ENCODE data around the gene PGAM5.
"Not testable (repeated sequence)": the region's sequence is repeated elsewhere in the genome, so short reads cannot be mapped to it uniquely, and the experiment has no call there.

The PGAM5 gene

DNA sequence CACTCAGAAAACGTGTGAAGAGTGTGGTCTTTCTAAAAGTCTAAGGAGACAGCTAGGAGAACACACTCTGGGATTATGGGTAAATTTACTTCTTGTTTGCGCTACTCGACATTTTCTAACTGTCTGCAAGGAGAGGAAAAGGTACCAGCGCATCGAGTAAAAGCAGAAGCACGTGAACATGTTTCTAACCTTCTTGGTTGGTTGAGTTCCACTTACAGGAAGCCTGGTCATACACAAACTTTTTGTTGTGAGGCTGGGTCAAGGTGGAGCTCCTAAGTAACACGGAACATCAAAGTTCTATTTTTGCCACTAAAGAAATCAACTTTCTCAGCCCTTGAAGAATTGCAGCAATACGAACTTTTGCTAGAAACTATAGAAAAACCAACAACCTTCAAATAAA is 31.0 kb downstream of the PGAM5 start:
- DNase-seq (ENCODE audit: extremely low read depth in 1 of 2, low read depth in 1 of 2) = no peak

DNA sequence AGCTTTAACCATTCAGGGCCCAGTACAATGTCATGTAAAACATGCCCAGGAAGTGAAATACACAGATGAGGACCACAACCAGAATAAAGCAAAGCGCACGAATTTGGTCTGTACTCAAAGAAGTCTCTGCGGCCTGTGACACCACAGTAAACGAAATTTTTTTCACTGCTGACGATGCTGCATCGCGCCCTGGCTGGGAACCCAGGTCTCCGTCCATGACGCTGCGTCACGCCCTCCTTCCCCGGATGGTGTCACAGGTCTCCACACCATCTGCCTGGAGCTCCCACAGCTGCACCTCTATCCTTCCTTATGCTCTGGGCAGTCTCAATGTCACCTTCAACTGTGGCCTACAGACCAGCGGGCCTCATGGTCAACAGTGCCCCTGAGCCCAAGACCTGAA is 33.2 kb downstream of the PGAM5 start:
- DNase-seq (ENCODE audit: extremely low read depth in 1 of 2, low read depth in 1 of 2) = no peak

DNA sequence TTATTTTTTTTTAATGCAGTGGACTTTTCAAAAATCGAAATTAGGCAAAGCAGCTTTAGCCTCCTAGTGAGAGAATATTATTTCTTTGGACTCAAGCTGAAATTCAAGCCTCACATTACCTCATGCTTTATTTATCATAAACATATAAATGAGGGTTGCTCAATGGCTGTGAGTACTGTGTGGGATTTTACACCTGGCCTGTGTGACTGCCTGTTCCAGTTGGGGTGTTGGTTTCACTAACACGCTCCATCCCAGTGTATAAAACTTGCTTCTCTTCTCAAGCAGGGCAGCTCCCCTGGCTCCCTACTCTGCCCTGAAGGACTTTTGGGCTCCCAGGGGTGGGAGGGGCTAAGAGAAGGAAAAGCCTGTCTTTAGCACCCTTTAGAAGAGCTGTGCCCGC is 36.0 kb downstream of the PGAM5 start:
- no peak for DNase-seq (ENCODE audit: extremely low read depth in 1 of 2, low read depth in 1 of 2)

DNA sequence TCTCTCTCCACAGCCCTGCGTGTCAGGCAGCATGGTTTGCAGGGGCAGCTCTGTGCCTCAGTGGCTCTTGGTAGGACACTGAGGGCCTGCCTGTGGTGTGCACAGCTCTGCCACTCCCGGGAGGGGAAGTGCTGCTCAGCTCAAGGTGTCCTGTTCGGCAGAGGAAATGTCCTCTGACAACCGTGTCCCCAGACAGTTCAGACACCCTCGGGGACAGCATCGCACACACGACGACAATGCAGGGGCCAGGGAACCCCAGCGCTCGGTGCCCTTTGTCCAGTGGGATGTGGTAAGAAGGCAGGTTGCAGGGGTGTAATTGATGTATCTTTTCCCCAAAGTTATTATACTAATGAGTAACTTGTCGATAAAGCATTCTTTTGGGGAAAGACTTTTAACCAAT is 36.8 kb downstream of the PGAM5 start:
- no peak for DNase-seq (ENCODE audit: extremely low read depth in 1 of 2, low read depth in 1 of 2)

DNA sequence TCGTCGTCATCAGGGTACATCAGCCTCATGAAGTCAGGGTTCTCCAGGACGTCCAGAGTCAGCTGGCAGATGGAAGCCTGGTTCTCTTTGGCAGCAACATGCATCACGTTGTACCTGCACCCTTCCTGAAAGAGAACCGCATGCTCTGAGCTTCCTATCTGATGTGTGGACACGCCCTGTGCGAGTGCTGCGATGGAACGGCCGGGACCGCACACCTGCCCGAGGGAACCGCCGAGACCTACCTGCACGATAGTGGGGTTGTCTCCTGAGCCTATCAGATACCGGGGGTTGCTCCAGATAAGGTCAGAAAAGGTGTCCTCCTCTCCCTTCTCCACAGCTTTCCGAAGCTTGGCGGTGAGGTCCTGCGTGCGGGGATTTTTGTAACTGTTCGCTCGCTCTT is 37.3 kb downstream of the PGAM5 start:
- no peak for DNase-seq (ENCODE audit: extremely low read depth in 1 of 2, low read depth in 1 of 2)

DNA sequence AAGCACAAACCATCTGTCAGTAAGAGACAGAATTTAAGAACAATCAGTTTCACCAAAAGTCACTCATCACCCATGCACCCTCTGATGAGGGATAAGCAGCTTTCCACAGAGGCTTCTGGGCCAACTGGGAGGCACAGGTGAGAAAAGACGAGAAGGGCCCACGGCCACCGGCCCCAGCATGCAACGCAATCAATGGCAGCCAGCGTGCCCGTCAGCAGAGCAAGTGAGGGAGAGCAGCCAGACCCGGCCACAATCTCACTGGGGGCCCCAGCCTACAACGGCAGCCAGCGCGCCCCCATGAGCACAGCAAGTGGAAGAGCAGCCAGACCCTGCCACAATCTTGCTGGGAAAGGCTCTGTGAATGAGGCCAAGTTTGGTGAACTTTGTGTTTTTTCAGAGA is 37.7 kb downstream of the PGAM5 start:
- DNase-seq (ENCODE audit: extremely low read depth in 1 of 2, low read depth in 1 of 2) = no peak

DNA sequence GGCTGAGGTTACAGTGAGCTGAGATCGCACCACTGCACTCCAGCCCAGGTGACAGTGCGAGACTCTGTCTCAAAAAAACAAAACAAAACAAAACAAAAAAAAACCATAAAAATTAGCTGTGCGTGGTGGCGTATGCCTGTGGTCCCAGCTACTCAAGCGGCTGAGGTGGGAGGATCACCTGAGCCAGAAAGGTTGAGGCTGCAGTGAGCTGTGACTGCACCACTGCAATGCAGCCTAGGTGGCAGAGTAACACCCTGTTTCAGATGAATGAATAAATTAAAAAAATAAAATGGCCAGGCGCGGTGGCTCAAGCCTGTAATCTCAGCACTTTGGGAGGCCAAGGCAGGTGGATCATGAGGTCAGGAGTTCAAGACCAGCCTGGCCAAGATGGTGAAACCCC is 43.0 kb downstream of the PGAM5 start:
- DNase-seq (ENCODE audit: extremely low read depth in 1 of 2, low read depth in 1 of 2) = not testable (repeated sequence)

DNA sequence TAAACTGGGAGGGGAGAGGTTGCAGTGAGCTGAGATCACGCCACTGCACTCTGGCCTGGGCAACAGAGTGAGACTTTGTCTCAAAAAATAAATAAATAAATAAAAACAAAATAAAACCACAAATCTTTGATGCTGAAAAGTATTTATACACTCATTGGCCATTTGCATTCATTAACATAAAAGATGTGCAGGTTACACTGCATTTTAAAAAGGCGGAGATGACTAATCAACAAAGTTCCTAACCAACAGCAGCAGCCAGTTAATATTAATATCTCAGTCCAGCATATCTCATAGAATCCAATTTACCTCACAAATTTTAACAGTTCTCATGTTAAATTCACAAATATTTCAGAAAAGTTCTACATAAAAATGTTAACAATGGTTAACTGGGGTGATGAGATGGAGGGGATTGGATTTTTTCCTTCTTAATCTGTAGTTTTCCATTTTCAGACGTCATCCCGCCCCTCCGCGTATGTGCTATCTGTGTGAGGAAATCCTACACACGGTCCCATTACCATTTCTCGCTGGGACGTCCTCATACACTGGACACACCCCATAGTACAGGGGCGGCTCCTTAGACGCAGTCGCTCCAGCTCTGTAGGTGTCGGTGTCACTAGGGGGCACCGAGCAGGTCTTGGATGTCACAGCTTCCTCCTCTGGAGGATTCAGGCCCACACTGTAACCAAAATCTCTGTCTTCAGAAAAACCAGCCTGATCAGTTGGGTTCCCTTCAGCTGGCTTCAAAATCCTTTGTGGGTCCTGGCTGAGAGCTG is 43.7 kb downstream of the PGAM5 start:
- no peak for DNase-seq (ENCODE audit: extremely low read depth in 1 of 2, low read depth in 1 of 2)

DNA sequence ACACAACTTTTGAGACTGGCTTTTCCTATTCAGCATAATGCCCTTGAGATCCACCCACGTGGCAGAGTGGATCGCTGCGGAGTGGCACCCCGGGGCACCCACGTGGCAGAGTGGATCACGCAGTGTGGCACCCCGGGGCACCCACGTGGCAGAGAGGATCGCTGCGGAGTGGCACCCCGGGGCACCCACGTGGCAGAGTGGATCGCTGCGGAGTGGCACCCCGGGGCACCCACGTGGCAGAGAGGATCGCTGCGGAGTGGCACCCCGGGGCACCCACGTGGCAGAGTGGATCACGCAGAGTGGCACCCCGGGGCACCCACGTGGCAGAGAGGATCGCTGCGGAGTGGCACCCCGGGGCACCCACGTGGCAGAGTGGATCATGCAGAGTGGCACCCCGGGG is 48.2 kb downstream of the PGAM5 start:
- not testable (repeated sequence) for DNase-seq (ENCODE audit: extremely low read depth in 1 of 2, low read depth in 1 of 2)

DNA sequence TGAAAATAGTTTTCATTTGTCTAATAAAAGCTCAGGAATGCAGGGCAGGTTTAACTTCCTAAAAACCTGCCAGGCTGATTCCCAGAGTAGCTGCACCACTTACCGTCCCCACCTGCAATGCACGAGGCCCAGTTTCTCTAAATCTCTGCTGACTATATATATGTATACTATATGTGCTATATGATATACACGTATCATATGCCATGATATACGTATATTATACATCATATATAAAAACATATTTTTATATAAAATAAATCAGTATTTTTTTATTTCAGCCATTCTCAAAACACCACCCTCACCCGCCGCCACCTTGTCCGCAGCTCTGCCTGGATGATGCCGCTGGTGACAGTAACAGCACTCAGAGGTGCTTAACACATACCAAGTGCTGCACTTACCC is 48.7 kb downstream of the PGAM5 start:
- no peak for DNase-seq (ENCODE audit: extremely low read depth in 1 of 2, low read depth in 1 of 2)

DNA sequence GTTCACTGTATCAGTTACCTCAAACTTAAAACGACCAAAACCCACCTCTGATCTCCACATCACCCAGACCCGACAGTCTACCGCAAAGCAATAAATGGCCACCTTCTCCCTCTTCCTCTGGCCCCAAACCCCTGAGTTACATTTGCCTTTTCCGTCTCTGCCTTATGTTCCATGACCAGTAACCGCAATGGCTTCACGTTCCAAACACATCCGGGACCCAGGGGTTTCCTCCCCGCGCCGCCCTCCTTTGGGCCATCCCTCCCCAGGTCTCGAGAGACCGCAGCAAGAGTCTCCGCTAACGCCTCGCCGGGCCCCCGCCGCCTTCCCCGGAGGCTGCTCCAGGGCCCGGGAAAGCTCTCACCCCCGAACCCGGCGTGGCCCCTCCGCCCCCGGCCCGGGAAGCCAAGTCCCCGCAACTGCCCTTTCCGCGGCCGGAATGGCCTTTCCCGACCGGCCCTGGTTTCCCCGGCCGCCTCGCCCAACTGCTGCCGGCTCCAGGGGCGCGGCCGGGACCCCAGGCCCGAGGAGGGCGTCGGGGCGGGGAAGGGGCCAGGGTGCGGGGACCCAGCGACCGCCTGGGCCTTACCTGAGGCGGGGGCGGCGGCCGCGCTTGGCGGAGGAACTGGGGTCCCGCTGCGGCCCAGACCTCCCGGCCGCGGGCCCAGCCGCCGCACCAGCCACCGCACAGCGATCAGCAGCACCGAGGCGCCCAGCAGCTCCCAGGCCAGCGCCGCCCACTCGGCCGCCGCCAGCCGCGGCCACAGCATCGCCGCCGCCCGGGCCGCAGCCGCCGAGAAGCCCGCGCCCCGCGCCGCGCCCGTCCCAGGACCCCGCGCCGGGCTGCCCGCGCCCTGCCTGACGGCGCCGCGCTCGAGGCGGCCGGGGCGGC is 50.6 kb downstream of the PGAM5 start, which contains the start of gene ANKLE2:
TSS of gene ANKLE2 (minus strand) at position 801 of the 889 bp plus-strand sequence. CDS start at position 767, 34 bp downstream.
- DNase-seq (ENCODE audit: extremely low read depth in 1 of 2, low read depth in 1 of 2) = peak; percentile 55 to 64

DNA sequence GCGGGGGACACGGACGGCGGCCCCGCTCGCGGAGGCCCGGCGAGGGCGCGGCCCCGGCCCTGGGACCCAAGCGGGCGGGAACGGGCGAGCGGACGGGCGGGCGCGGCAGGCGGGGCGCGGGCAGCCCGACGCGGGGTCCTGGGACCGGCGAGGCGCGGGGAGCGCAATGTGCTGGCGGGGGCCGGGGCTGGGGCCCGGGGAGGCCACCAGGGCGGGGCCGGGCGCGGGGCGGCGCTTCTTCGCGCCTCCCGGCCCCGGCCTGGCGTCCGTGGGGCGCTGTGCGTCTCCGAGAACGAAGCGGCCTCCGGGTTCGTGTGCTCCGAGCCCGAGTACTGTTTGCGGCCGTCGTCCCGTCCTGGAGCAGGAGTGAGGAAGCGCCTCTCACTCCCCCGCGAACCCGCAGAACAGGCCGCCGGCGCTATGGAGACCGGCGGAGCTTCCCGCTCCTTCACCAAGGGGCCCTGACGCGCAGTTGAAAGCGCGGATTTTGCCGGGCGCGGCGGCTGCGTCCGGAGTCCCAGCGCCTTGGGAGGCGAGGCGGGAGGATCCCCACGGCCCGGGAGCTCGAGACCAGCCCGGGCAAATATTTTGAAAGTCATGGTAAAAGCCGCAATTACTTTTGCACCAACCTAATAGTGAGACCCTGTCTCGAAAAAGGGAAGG is 51.4 kb downstream of the PGAM5 start:
- peak; percentile 69 to 73 for DNase-seq (ENCODE audit: extremely low read depth in 1 of 2, low read depth in 1 of 2)

DNA sequence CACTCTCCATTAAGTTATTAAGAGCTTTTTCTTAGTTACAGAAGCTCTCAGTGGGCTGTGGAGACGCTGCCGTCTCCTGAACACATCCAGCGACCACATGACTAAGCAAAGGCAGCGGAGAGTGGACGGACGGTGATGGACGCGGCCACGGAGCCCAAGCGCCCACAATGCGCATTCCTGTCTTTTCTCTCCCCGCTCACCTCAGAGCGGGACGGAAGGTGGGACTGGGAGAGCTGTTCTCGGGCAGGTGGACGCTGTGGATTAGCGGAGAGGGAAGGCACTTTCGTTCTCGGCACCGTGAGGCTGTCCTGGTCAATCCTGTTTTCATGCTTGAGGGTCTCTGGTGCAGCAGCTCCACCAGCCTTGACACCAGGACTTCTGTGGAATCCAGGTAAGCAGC is 53.6 kb downstream of the PGAM5 start:
- no peak for DNase-seq (ENCODE audit: extremely low read depth in 1 of 2, low read depth in 1 of 2)

DNA sequence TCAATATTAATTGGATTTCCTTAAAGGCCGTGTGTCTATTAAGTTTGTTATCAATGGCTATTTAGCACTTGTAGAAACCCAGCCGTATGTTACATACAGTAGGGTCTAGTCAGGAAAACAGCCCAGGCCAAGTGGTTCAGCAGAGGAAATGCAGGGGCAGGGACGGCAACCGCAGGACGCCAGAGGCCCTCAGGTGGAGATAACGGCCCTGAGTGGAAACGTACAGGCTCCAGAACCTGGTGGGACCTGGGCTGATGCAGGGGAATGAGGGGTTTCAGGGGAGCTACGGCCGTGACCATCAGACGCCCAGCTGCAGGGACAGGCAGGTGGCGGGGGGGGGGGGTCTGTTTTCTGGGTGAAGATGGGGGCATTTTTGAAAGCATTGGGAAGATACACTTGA is 54.7 kb downstream of the PGAM5 start:
- DNase-seq (ENCODE audit: extremely low read depth in 1 of 2, low read depth in 1 of 2) = no peak

DNA sequence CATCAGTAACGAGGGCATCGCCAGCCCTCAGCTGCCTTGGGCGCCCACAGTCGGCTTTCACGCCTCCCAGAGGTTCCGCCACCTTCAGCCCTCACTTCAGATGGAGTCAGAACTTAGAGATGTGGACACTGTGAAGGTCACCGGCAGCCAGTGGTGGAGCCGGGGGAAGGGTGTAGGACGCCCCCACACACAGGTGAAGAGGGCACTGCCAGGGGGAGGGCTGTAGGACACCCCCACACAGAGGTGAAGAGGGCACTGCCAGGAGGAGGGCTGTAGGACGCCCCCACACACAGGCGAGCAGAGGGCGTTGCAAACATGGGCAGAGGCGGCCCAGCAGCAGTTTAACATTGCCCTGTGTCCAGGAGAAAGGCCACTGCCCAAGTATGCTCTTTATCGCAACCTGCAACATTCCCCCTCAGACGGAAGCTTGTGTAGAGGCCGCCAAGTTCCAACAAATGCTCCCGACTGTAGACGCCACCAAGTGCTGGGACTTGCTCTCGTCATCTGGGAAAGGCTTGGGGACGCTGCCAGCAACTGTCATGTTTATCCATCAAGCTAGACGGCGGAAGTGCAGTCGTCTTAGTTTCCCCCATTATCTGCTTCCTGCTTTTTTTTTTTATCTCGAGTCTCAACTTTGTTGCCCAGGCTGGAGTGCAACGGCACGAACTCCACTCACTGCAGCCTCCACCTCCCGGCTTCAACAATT is 55.9 kb downstream of the PGAM5 start:
- no peak for DNase-seq (ENCODE audit: extremely low read depth in 1 of 2, low read depth in 1 of 2)

DNA sequence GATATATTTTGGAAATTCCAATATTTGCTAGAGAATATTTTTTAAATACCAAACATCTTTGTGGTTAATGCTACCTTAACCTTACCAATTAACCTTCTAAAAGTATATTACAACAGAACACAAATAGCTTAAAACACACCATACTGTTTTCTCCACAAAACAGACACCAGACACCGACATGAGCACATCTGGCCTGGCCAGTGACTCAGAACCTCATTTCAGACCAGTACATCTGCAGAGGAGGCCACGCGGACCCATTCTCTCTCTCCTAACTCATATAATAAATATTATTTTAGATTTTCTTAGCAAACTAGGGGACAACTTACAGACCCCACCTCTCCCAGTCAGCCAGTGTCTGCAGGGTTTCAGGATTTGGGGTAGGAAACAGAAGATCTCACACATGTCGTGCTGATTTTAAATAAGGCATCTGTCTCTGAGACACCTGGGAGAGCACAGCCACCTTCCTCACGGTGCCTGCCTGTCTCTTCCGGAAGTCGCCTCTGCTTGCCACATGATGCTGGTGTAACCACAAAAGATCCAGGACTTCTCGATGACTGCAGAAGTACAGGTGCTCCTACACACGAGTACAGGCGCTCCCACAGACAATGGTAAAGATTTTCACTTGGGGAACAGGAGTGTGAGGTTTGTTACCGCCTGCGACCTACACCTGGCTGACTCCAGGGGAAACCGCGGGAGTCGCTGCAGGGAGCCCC is 60.6 kb downstream of the PGAM5 start:
- no peak for DNase-seq (ENCODE audit: extremely low read depth in 1 of 2, low read depth in 1 of 2)

All from stimulated activated CD8-positive, alpha-beta memory T cell treated with anti-CD3 and anti-CD28 coated beads, Interleukin-7, amount 100 ng/mL, for 48 hours (primary cell).